Adrenal gland (tissue), 12 donors: ENCODE data around the gene ARHGAP26. TPM values are rescaled to one million over a fixed set of nuclear protein-coding genes. Genes with fewer than 3 reads are reported as not detected.

Source experiments
- DNase-seq, 7 donors: peaks; one replicate each; pipeline ENCODE4 v3.0.0-alpha.2; 2019 to 2020
- H3K27ac ChIP-seq, 5 donors: fragments of 200-600 bp; sonication (generic) in 4 of 5; 1 replicate in 3 of 5; 2 replicates in 2 of 5; pipeline versions ENCODE4 v1.5.1 to v1.8.0; 2016 to 2020; ENCODE audit warnings: mild to moderate bottlenecking in 1 of 5
- H3K27me3 ChIP-seq: fragments of 200-600 bp; 2 replicates; pipeline ENCODE4 v1.8.0; 2021
- H3K36me3 ChIP-seq, 2 donors: fragments of 200-600 bp; replicated peaks in 1 of 2; 1 replicate in 1 of 2; 2 replicates in 1 of 2; pipeline versions ENCODE4 v1.5.1 to v1.8.0; 2018 to 2022
- H3K4me1 ChIP-seq, 2 donors: fragments of 200-600 bp; replicated peaks in 1 of 2; 1 replicate in 1 of 2; 2 replicates in 1 of 2; pipeline versions ENCODE4 v1.5.1 to v1.8.0; 2018 to 2021
- H3K4me3 ChIP-seq, 4 donors: fragments of 200-600 bp; sonication (generic) in 3 of 4; one replicate each; pipeline ENCODE4 v1.5.1; 2016 to 2018
- H3K9me3 ChIP-seq, 3 donors: fragments of 200-600 bp; sonication (generic) in 1 of 3; replicated peaks in 1 of 3; 1 replicate in 2 of 3; 2 replicates in 1 of 3; pipeline versions ENCODE4 v1.5.1 to v1.8.0; 2016 to 2021
- POLR2A ChIP-seq, 2 donors: fragments of 450-650 bp; IDR thresholded peaks; one replicate each; pipeline ENCODE4 v1.6.1; 2017; ENCODE audit warnings: antibody characterized with exemption in 2 of 2, mild to moderate bottlenecking in 2 of 2, moderate library complexity in 1 of 2
- WGBS, 4 donors: extraction: QIAGEN DNeasy Blood & Tissue Kit in 2 of 4; methylation state at CpG; one replicate each; pipeline versions ENCODE4 v1.1.5 to v1.1.7; 2013 to 2017; 5-methylcytosine and 5-hydroxymethylcytosine counted together
- intact Hi-C, 2 donors: fragments of 100-400 bp; cut with DNase I; formaldehyde crosslinking; loops; one replicate each; pipeline versions ENCODE4 v1.14.1 to v1.15.0; 2022 to 2023
- polyA plus RNA-seq, 3 donors: library from polyadenylated mRNA; stranded (reverse); fragments of 200-250 nt in 2 of 3; fragments of 350-450 nt in 1 of 3; fragmentation: Illumina TruSeq in 1 of 3; extraction: RNeasy Lipid Tissue Mini Kit (QIAGEN cat#74804) in 1 of 3; gene quantifications; one replicate each; pipeline ENCODE4 v1.2.3, GENCODE V29; 2013 to 2014
- total RNA-seq, 9 donors: library from RNA; depleted of rRNA in 4 of 9; stranded (reverse); fragments of >200 nt in 4 of 9; fragments of 120-200 nt in 1 of 9; fragmentation: NEBNext Ultra II Directional in 1 of 9; extraction: Animal tissue kit (Norgen Biotek cat#: 25700) in 1 of 9; gene quantifications; one replicate each; pipeline versions ENCODE4 v1.1.0 to v1.2.4, GENCODE V29; 2013 to 2023
- TF ChIP-seq, protein P1 (sequence below), 6 experiments: fragments of 450-650 bp in 4 of 6; fragments of 200-600 bp in 2 of 6; sonication (generic) in 1 of 6; IDR thresholded peaks; 1 replicate in 5 of 6; 2 replicates in 1 of 6; pipeline versions ENCODE4 v1.5.1 to v1.8.0; 2016 to 2021; ENCODE audit warnings: antibody characterized with exemption in 6 of 6, mild to moderate bottlenecking in 2 of 6, moderate library complexity in 1 of 6
- donor health status: healthy with polysubstance abuse.
- donor health status: Bipolar disorder and iron deficiency.
- donor health status: DM: yes; HTN: yes; CAD: no.
- donor health status: DM: no; HTN: no; CAD: no.
- donor health status: DM: no; HTN: no; CAD: no.
- donor health status: DM: yes; HTN: yes; CAD: no.

ARHGAP26 gene
- total and polyA plus RNA-seq, 12 donors = 3.0 to 21.7 (median 10.8) TPM

- H3K27ac ChIP-seq = no peak overlapping the region
- no peak overlapping the region for H3K4me3 ChIP-seq
- no peaks in the 10 kb centered on the region for H3K27me3 ChIP-seq
- peaks cover 0 to 25% of the 10 kb centered on the region in 2 donors for H3K4me1 ChIP-seq
- no peaks in the 10 kb centered on the region for H3K36me3 ChIP-seq
- H3K9me3 ChIP-seq = no peaks in the 10 kb centered on the region
- intact Hi-C loops = no loop called here
- DNase-seq = no peak
- no peak for TF ChIP-seq POLR2A (IDR thresholded peaks at IDR 0.05)
- TF ChIP-seq, protein P1, sequence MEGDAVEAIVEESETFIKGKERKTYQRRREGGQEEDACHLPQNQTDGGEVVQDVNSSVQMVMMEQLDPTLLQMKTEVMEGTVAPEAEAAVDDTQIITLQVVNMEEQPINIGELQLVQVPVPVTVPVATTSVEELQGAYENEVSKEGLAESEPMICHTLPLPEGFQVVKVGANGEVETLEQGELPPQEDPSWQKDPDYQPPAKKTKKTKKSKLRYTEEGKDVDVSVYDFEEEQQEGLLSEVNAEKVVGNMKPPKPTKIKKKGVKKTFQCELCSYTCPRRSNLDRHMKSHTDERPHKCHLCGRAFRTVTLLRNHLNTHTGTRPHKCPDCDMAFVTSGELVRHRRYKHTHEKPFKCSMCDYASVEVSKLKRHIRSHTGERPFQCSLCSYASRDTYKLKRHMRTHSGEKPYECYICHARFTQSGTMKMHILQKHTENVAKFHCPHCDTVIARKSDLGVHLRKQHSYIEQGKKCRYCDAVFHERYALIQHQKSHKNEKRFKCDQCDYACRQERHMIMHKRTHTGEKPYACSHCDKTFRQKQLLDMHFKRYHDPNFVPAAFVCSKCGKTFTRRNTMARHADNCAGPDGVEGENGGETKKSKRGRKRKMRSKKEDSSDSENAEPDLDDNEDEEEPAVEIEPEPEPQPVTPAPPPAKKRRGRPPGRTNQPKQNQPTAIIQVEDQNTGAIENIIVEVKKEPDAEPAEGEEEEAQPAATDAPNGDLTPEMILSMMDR (IDR thresholded peaks at IDR 0.05) = no peak
- 93 to 99% (median 96%) methylated on average over 5 of the region's 5 CpGs for WGBS, 4 donors
These were observed 341.6 kb downstream of the ARHGAP26 start for GRCh38 chr5:143111799-143112198.

DNA sequence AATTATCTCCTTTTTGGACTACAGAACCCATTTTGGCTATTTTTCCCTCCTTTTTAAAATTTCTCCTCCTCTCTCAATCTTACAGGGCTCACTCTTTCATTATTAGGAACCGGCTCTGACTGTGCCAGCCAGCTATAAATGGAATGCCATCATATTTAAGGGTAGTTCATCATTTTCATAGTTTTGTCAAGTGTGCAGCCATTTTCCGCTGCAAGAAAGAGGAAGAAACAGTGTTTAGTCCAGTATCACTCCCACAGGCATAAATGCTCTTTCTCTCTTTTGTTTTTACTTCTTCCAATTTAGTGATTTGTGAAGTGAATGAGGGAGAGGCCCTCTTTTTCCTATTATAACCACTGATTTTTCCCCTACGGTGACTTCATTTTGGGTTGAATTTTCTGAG is 343.3 kb downstream of the ARHGAP26 start:
- Histone ChIP-seq H3K27me3 (no peaks in the 10 kb centered on the region), H3K4me3 (no peak overlapping the region), H3K27ac (no peak overlapping the region), H3K9me3 (no peaks in the 10 kb centered on the region), H3K36me3 (no peaks in the 10 kb centered on the region), H3K4me1 (peaks cover 0 to 18% of the 10 kb centered on the region in 2 donors)
- no peak for TF ChIP-seq POLR2A (IDR thresholded peaks at IDR 0.05)
- TF ChIP-seq, protein P1 (IDR thresholded peaks at IDR 0.05) = no peak
- no peak for DNase-seq
- intact Hi-C loops = no loop called here
- 71 to 87% (median 83%) methylated on average over 3 of the region's 3 CpGs for WGBS, 4 donors

- Histone ChIP-seq H3K4me1 (peaks cover 0 to 11% of the 10 kb centered on the region in 2 donors), H3K4me3 (no peak overlapping the region), H3K9me3 (no peaks in the 10 kb centered on the region), H3K36me3 (no peaks in the 10 kb centered on the region), H3K27me3 (no peaks in the 10 kb centered on the region), H3K27ac (no peak overlapping the region)
- no peak for DNase-seq
- intact Hi-C loops = no loop called here
- TF ChIP-seq, protein P1 (IDR thresholded peaks at IDR 0.05) = no peak
- no peak for TF ChIP-seq POLR2A (IDR thresholded peaks at IDR 0.05)
- 44 to 50% (median 49%) methylated on average over 2 of the region's 2 CpGs for WGBS, 4 donors
These were observed 344.3 kb downstream of the ARHGAP26 start for GRCh38 chr5:143114481-143114880.

GRCh38 chr5:143115381-143115780 is 345.2 kb downstream of the ARHGAP26 start:
- WGBS, 4 donors = 88 to 100% (median 92%) methylated on average over 2 of the region's 2 CpGs
- peaks cover 0 to 11% of the 10 kb centered on the region in 2 donors for H3K4me1 ChIP-seq

More at GRCh38 chr5:143115381-143115780, 345.2 kb downstream of the ARHGAP26 start:
- Histone ChIP-seq H3K36me3 (no peaks in the 10 kb centered on the region), H3K27ac (no peak overlapping the region), H3K9me3 (no peaks in the 10 kb centered on the region), H3K27me3 (no peaks in the 10 kb centered on the region), H3K4me3 (no peak overlapping the region)
- intact Hi-C loops = no loop called here
- TF ChIP-seq POLR2A (IDR thresholded peaks at IDR 0.05) = no peak
- TF ChIP-seq, protein P1 (IDR thresholded peaks at IDR 0.05) = no peak
- no peak for DNase-seq
